Chondrocyte (in vitro differentiated cells): ENCODE data around the gene YTHDF1. TPM values are rescaled to one million over a fixed set of nuclear protein-coding genes. Genes with fewer than 3 reads are reported as not detected.

Experiments
- DNase-seq: peaks from one replicate; pipeline ENCODE4 v3.0.0; 2021; ENCODE audit warnings: mixed read lengths, low spot score
- H3K27ac Mint-ChIP-seq: one replicate; pipeline ENCODE4 v1.8.0; 2021; ENCODE audit warnings: mild to moderate bottlenecking, moderate library complexity, mixed read lengths; ENCODE audit not compliant: unreplicated experiment
- H3K27me3 Mint-ChIP-seq: 2 replicates; pipeline ENCODE4 v1.8.0; 2021; ENCODE audit warnings: low read depth, mixed read lengths
- H3K36me3 Mint-ChIP-seq: 2 replicates; pipeline ENCODE4 v1.8.0; 2021; ENCODE audit warnings: low read depth, mixed read lengths
- H3K4me1 Mint-ChIP-seq: 2 replicates; pipeline ENCODE4 v1.8.0; 2021; ENCODE audit warnings: low read depth, mild to moderate bottlenecking, mixed read lengths
- H3K4me3 Mint-ChIP-seq: one replicate; pipeline ENCODE4 v1.8.0; 2021; ENCODE audit warnings: mild to moderate bottlenecking, moderate library complexity, mixed read lengths; ENCODE audit not compliant: unreplicated experiment
- H3K9me3 Mint-ChIP-seq: 2 replicates; pipeline ENCODE4 v1.8.0; 2021; ENCODE audit warnings: low read depth, mixed read lengths
- CTCF ChIP-seq: fragments of 200-600 bp; sonication (generic); IDR thresholded peaks from 2 replicates; pipeline ENCODE4 v1.5.0; 2021; ENCODE audit warnings: antibody characterized with exemption, mild to moderate bottlenecking, moderate library complexity
- total RNA-seq: library from RNA; stranded (reverse); gene quantifications from 3 replicates; pipeline ENCODE4 v1.2.1, GENCODE V29; 2021

Gene YTHDF1
- total RNA-seq, 1 donor from 2014 or later: 39.1 TPM

GRCh38 chr20:63242736-63243135 is 26.8 kb upstream of the YTHDF1 start:
- no peak for DNase-seq
- no peak overlapping the region for H3K27ac Mint-ChIP-seq

GRCh38 chr20:63241272-63241671 is 25.3 kb upstream of the YTHDF1 start:
- H3K36me3 Mint-ChIP-seq: no peaks in the 10 kb centered on the region
- no peak for TF ChIP-seq CTCF
- no peak overlapping the region for H3K4me3 Mint-ChIP-seq
- no peaks in the 10 kb centered on the region for H3K27me3 Mint-ChIP-seq
- no peaks in the 10 kb centered on the region for H3K9me3 Mint-ChIP-seq
- H3K27ac Mint-ChIP-seq: no peak overlapping the region
- H3K4me1 Mint-ChIP-seq: peaks cover 10% of the 10 kb centered on the region
- DNase-seq: no peak

More at GRCh38 chr20:63242736-63243135, 26.8 kb upstream of the YTHDF1 start:
- H3K4me3 Mint-ChIP-seq: no peak overlapping the region
- no peaks in the 10 kb centered on the region for H3K36me3 Mint-ChIP-seq
- no peaks in the 10 kb centered on the region for H3K27me3 Mint-ChIP-seq
- no peak for TF ChIP-seq CTCF
- H3K9me3 Mint-ChIP-seq: no peaks in the 10 kb centered on the region
- H3K4me1 Mint-ChIP-seq: peaks cover 10% of the 10 kb centered on the region

GRCh38 chr20:63240004-63240403 is 24.1 kb upstream of the YTHDF1 start:
- Mint-ChIP-seq H3K4me3 (no peak overlapping the region), H3K27ac (no peak overlapping the region), H3K9me3 (no peaks in the 10 kb centered on the region), H3K36me3 (no peaks in the 10 kb centered on the region), H3K27me3 (no peaks in the 10 kb centered on the region), H3K4me1 (peaks cover 9% of the 10 kb centered on the region)
- DNase-seq: no peak
- TF ChIP-seq CTCF: no peak

GRCh38 chr20:63239431-63239830 is 23.5 kb upstream of the YTHDF1 start:
- H3K36me3 Mint-ChIP-seq: no peaks in the 10 kb centered on the region
- H3K27ac Mint-ChIP-seq: no peak overlapping the region

GRCh38 chr20:63238514-63239125 is 22.7 kb upstream of the YTHDF1 start:
- H3K27ac Mint-ChIP-seq: no peak overlapping the region

More at GRCh38 chr20:63239431-63239830, 23.5 kb upstream of the YTHDF1 start:
- Mint-ChIP-seq H3K9me3 (no peaks in the 10 kb centered on the region), H3K4me1 (peaks cover 13% of the 10 kb centered on the region), H3K4me3 (no peak overlapping the region), H3K27me3 (no peaks in the 10 kb centered on the region)
- no peak for DNase-seq
- TF ChIP-seq CTCF: no peak

More at GRCh38 chr20:63238514-63239125, 22.7 kb upstream of the YTHDF1 start:
- no peak for DNase-seq
- TF ChIP-seq CTCF: no peak
- no peak overlapping the region for H3K4me3 Mint-ChIP-seq
- H3K4me1 Mint-ChIP-seq: peaks cover 16% of the 10 kb centered on the region
- H3K36me3 Mint-ChIP-seq: no peaks in the 10 kb centered on the region
- H3K9me3 Mint-ChIP-seq: no peaks in the 10 kb centered on the region
- H3K27me3 Mint-ChIP-seq: no peaks in the 10 kb centered on the region
